ENCODE results near the gene CDR2. TPM values are rescaled to one million over a fixed set of nuclear protein-coding genes. Genes with fewer than 3 reads are reported as not detected.

The CDR2 gene
- total and polyA plus RNA-seq, 2 experiments from 2014 or later, result 26.7 to 30.9 TPM

- Histone ChIP-seq H3K27ac (peak within 1 kb of the TSS; percentile 96), H3K9me2 (replicated peaks; ENCODE audit: insufficient read depth) (no peaks in the 10 kb centered on the region), H3K36me3 (replicated peaks; ENCODE audit: insufficient read depth, low read depth) (no peaks in the 10 kb centered on the region), H3K4me1 (ENCODE audit: insufficient read depth) (no peaks in the 10 kb centered on the region), H3K9me3 (ENCODE audit: low read depth) (no peaks in the 10 kb centered on the region), H4K20me1 (ENCODE audit: insufficient read depth, poor library complexity, severe bottlenecking) (peaks cover 22% of the 10 kb centered on the region), H3K4me3 (peak within 1 kb of the TSS; percentile 67), H3K27me3 (no peaks in the 10 kb centered on the region), H2AFZ (peak within 1 kb of the TSS; percentile 73), H3K4me2 (peak within 1 kb of the TSS; percentile 82), H3K79me2 (peaks cover 37% of the 10 kb centered on the region)
- TF ChIP-seq EZH2 (IDR thresholded peaks at IDR 0.05; ENCODE audit: borderline replicate concordance) (no peak), CTCF (IDR thresholded peaks at IDR 0.05; ENCODE audit: poor library complexity) (peak; percentile 98)
- DNase-seq (ENCODE audit: low spot score), result peak; percentile 98
- 1% methylated on average over 51 of the region's 76 CpGs for WGBS (ENCODE audit: low lambda C conversion rate, missing lambda C conversion rate)
Measured at GRCh38 chr16:22297114-22297870, 77.1 kb downstream of the CDR2 start, which contains the start of gene POLR3E. TSS of gene POLR3E (plus strand) at chr16:22297409. CDS start at chr16:22302969, 5,560 bp downstream.

- peak overlapping the region; percentile 75 for H3K4me2 ChIP-seq
- TF ChIP-seq EZH2phosphoT487 (IDR thresholded peaks at IDR 0.05; ENCODE audit: low read depth, severe bottlenecking, unreplicated experiment) (no peak), EZH2 (IDR thresholded peaks at IDR 0.05; ENCODE audit: borderline replicate concordance) (no peak), CTCF (IDR thresholded peaks at IDR 0.05; ENCODE audit: poor library complexity) (no peak)
- H4K20me1 ChIP-seq (ENCODE audit: insufficient read depth, poor library complexity, severe bottlenecking), result peaks cover 22% of the 10 kb centered on the region
- no peaks in the 10 kb centered on the region for H3K27me3 ChIP-seq
- peak overlapping the region; percentile 73 for H2AFZ ChIP-seq
- H3K4me3 ChIP-seq, result peak overlapping the region; percentile 48
- no peak for DNase-seq (ENCODE audit: low spot score)
- H3K4me1 ChIP-seq (ENCODE audit: insufficient read depth), result no peaks in the 10 kb centered on the region
- no peaks in the 10 kb centered on the region for H3K9me3 ChIP-seq (ENCODE audit: low read depth)
- peak overlapping the region; percentile 16 for H3K27ac ChIP-seq
- no peaks in the 10 kb centered on the region for H3K36me3 ChIP-seq (replicated peaks; ENCODE audit: insufficient read depth, low read depth)
- peaks cover 28% of the 10 kb centered on the region for H3K79me2 ChIP-seq
- WGBS (ENCODE audit: low lambda C conversion rate, missing lambda C conversion rate), result 7% methylated on average over 17 of the region's 17 CpGs
- H3K9me2 ChIP-seq (replicated peaks; ENCODE audit: insufficient read depth), result no peaks in the 10 kb centered on the region
Measured at GRCh38 chr16:22296225-22297113, 78.0 kb downstream of the CDR2 start.

Other genes starting within 250 kb of the CDR2 start
- not detected in 2 replicates for gene SDR42E2, start 212.1 kb downstream of the CDR2 start, total RNA-seq
- not detected in 2 replicates for gene SDR42E2, start 212.1 kb downstream of the CDR2 start, polyA plus RNA-seq
- 11.0 and 15.1 TPM in 2 replicates for gene EEF2K, start 168.3 kb downstream of the CDR2 start, total RNA-seq
- gene EEF2K, start 168.3 kb downstream of the CDR2 start, polyA plus RNA-seq, result 7.9 and 8.6 TPM in 2 replicates
- 31.5 and 62.5 TPM in 2 replicates for gene POLR3E, start 77.2 kb downstream of the CDR2 start, total RNA-seq
- gene POLR3E, start 77.2 kb downstream of the CDR2 start, polyA plus RNA-seq, result 23.5 and 26.9 TPM in 2 replicates
- 40.3 and 90.4 TPM in 2 replicates for gene NPIPB5, start 136.3 kb upstream of the CDR2 start, total RNA-seq
- 72.6 and 80.1 TPM in 2 replicates for gene NPIPB5, start 136.3 kb upstream of the CDR2 start, polyA plus RNA-seq